ENCODE results near the gene PLCD3.

GRCh38 chr17:45061606-45062205 lies 70.6 kb downstream of the PLCD3 start:
- TF ChIP-seq GATA2 (IDR thresholded peaks at IDR 0.05; ENCODE audit: low read depth, low read length) = no peak
- no peak for TF ChIP-seq GATA3 (IDR thresholded peaks at IDR 0.05; ENCODE audit: low read depth, low read length)
